PFSK-1 (cell line): ENCODE measurements around the gene TICRR.

ENCODE experiments used
- FOXP2 ChIP-seq: optimal IDR thresholded peaks from 2 replicates; pipeline ENCODE3; 2011; ENCODE audit warnings: borderline replicate concordance, control low read depth, inconsistent platforms; ENCODE audit not compliant: insufficient read depth; ENCODE audit errors: extremely low read length, extremely low read depth
- POLR2AphosphoS5 ChIP-seq: IDR thresholded peaks from 2 replicates; pipeline ENCODE4 v1.6.1; 2012; ENCODE audit warnings: low read depth, mild to moderate bottlenecking, control low read depth, low read length, moderate library complexity
- REST ChIP-seq, 2 experiments: IDR thresholded peaks; 2 replicates each; pipeline versions ENCODE4 v1.6.1 to v1.8.0; 2011 to 2012; ENCODE audit warnings: low read depth in 2 of 2, low read length in 2 of 2, control low read depth in 1 of 2, inconsistent platforms in 1 of 2, mild to moderate bottlenecking in 1 of 2, moderate library complexity in 1 of 2; ENCODE audit not compliant: insufficient read depth in 1 of 2

GRCh38 chr15:89531796-89532537, 43.3 kb upstream of the TICRR start:
- no peak for TF ChIP-seq REST (IDR thresholded peaks at IDR 0.05; ENCODE audit: insufficient read depth in 1 of 2, low read depth in 2 of 2, low read length in 2 of 2)
- TF ChIP-seq POLR2AphosphoS5: no peak
- TF ChIP-seq FOXP2: no peak
